GM12865 (cell line): ENCODE results near the gene PIM3.
A peak's percentile ranks its signal among the peaks of the same experiment; 100 is the strongest.

ENCODE experiments used
- DNase-seq: peaks from one replicate; pipeline ENCODE4 v3.0.0; 2010; ENCODE audit warnings: low read depth
- H3K4me3 ChIP-seq: 2 replicates; pipeline ENCODE4 v1.5.1; 2011; ENCODE audit warnings: mild to moderate bottlenecking, low read depth, low read length, control low read depth
- CTCF ChIP-seq: IDR thresholded peaks from 2 replicates; pipeline ENCODE4 v1.5.1; 2011; ENCODE audit warnings: low read length, control low read depth, low read depth, inconsistent platforms; ENCODE audit not compliant: insufficient read depth; ENCODE audit errors: missing control alignments

PIM3 gene

DNA sequence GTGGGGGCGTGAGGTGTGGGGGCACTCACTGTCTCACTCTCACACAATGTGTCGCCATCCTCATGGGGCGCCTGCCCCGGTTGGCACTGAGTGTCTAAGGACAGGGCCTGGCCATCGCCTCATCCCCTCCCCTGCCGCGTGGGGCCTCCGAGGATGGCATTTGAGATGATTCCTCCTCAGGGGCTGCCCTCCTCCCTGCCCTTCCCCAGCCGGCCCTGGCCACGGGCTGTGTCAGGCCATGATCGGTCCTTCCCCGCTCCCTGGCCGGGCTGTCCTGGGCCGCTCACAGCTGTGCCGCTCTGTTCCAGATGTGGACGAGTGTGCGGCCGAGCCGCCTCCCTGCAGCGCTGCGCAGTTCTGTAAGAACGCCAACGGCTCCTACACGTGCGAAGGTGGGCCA, 37.6 kb upstream of the PIM3 start:
- no peak for DNase-seq
- peak overlapping the region; percentile 94; the same call in 1 of the 2 replicates for H3K4me3 ChIP-seq
- no peak for TF ChIP-seq CTCF

- peak; percentile 86 for DNase-seq
- H3K4me3 ChIP-seq = peak overlapping the region; percentile 94
- peak; percentile 58 for TF ChIP-seq CTCF
Observed at GRCh38 chr22:49923445-49923844, 37.1 kb upstream of the PIM3 start.

GRCh38 chr22:49924113-49924833, 36.3 kb upstream of the PIM3 start:
- TF ChIP-seq CTCF = no peak
- H3K4me3 ChIP-seq = peak overlapping the region; percentile 94
- no peak for DNase-seq

DNA sequence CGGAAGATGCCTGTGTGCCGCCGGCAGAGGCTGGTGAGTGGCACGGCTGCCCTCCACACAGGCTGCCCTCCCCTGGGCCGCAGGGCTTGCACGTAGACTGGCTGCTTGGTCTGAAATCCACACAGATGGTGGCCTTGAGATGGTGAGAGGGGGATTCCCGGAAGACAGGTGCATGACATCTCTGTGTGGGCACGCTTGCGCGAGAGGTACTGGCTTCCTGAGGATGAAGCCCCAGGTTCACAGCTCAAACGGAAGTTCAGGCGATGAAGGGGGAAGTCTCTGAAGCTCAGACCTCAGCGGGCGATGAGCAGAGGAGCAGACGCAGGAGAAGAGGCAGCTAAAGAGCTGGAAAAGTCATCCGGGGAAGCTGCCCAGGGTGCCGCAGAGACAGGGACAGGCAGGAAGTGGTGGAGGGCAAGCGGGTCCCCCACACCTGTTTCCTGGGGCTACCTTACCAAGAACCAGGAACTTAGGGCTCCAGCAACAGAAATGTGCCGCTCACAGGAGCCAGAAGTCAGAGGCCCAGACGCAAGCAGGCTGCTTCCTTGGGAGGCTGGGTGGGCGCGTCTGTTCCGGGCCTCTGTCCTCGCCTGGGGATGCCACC, 34.9 kb upstream of the PIM3 start:
- TF ChIP-seq CTCF = no peak
- peak overlapping the region; percentile 94 for H3K4me3 ChIP-seq
- DNase-seq = peak; percentile 95

GRCh38 chr22:49926916-49927315, 33.7 kb upstream of the PIM3 start:
- H3K4me3 ChIP-seq = no peak overlapping the region
- no peak for DNase-seq
- no peak for TF ChIP-seq CTCF

GRCh38 chr22:49927483-49928184, 32.9 kb upstream of the PIM3 start:
- DNase-seq = no peak
- H3K4me3 ChIP-seq = no peak overlapping the region
- TF ChIP-seq CTCF = no peak
